ENCODE data around the gene TMSB4X.

DNA sequence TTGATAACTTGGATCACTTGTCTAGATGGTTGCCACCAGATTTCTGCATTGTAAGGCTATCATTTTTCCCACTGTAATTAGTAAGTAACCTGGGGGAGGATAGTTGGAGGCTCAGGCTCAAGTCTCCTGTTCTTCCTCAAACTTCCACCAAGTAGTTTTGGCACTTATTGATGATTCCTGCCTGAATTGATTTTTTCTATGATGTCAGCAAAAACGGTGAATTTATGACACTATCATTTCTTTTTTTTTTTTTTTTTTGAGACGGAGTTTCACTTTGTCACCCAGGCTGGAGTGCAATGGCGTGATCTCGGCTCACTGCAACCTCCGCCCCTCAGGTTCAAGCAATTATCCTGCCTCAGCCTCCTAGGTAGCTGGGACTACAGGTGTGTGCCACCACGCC, 12.4 kb downstream of the TMSB4X start:
- TF ChIP-seq EP300 (IDR thresholded peaks at IDR 0.05), result no peak
- no peak for TF ChIP-seq POLR2A (IDR thresholded peaks at IDR 0.05)
- TF ChIP-seq, protein P1, sequence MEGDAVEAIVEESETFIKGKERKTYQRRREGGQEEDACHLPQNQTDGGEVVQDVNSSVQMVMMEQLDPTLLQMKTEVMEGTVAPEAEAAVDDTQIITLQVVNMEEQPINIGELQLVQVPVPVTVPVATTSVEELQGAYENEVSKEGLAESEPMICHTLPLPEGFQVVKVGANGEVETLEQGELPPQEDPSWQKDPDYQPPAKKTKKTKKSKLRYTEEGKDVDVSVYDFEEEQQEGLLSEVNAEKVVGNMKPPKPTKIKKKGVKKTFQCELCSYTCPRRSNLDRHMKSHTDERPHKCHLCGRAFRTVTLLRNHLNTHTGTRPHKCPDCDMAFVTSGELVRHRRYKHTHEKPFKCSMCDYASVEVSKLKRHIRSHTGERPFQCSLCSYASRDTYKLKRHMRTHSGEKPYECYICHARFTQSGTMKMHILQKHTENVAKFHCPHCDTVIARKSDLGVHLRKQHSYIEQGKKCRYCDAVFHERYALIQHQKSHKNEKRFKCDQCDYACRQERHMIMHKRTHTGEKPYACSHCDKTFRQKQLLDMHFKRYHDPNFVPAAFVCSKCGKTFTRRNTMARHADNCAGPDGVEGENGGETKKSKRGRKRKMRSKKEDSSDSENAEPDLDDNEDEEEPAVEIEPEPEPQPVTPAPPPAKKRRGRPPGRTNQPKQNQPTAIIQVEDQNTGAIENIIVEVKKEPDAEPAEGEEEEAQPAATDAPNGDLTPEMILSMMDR (IDR thresholded peaks at IDR 0.05), result no peak

Data from tibial nerve (tissue), 4 donors.